Rectal smooth muscle tissue (tissue), 1 donor: Measurements from ENCODE around the gene FMN2.

Source experiments
- H3K27ac ChIP-seq: one replicate; pipeline ENCODE4 v1.7.0; 2013; ENCODE audit warnings: low read depth, low read length, inconsistent platforms
- H3K27me3 ChIP-seq: one replicate; pipeline ENCODE4 v1.7.0; 2013; ENCODE audit warnings: low read length; ENCODE audit not compliant: control insufficient read depth, insufficient read depth
- H3K36me3 ChIP-seq: one replicate; pipeline ENCODE4 v1.7.0; 2013; ENCODE audit warnings: low read length; ENCODE audit not compliant: control insufficient read depth, insufficient read depth
- H3K4me1 ChIP-seq: one replicate; pipeline ENCODE4 v1.7.0; 2013; ENCODE audit warnings: low read length; ENCODE audit not compliant: control insufficient read depth, insufficient read depth
- H3K4me3 ChIP-seq: one replicate; pipeline ENCODE4 v1.7.0; 2013; ENCODE audit warnings: low read length
- H3K9ac ChIP-seq: one replicate; pipeline ENCODE4 v1.7.0; 2013; ENCODE audit warnings: low read length

The FMN2 gene

GRCh38 chr1:240100371-240100934 is 8.8 kb downstream of the FMN2 start:
- H3K4me1 ChIP-seq, result peaks cover 14% of the 10 kb centered on the region
- no peaks in the 10 kb centered on the region for H3K27me3 ChIP-seq
- H3K36me3 ChIP-seq, result no peaks in the 10 kb centered on the region
- H3K27ac ChIP-seq, result peak overlapping the region; percentile 66
- H3K9ac ChIP-seq, result no peak overlapping the region
- no peak overlapping the region for H3K4me3 ChIP-seq

GRCh38 chr1:240101306-240101705 is 9.6 kb downstream of the FMN2 start:
- Histone ChIP-seq H3K27me3 (no peaks in the 10 kb centered on the region), H3K4me1 (peaks cover 14% of the 10 kb centered on the region), H3K36me3 (no peaks in the 10 kb centered on the region), H3K27ac (no peak overlapping the region), H3K4me3 (no peak overlapping the region), H3K9ac (no peak overlapping the region)

- no peaks in the 10 kb centered on the region for H3K27me3 ChIP-seq
- H3K36me3 ChIP-seq, result no peaks in the 10 kb centered on the region
- H3K9ac ChIP-seq, result no peak overlapping the region
- no peak overlapping the region for H3K4me3 ChIP-seq
- H3K27ac ChIP-seq, result no peak overlapping the region
- peaks cover 14% of the 10 kb centered on the region for H3K4me1 ChIP-seq
These were observed 10.1 kb downstream of the FMN2 start for GRCh38 chr1:240101737-240102136.

GRCh38 chr1:240104672-240105071 is 13.0 kb downstream of the FMN2 start:
- Histone ChIP-seq H3K27me3 (no peaks in the 10 kb centered on the region), H3K36me3 (no peaks in the 10 kb centered on the region), H3K27ac (no peak overlapping the region), H3K9ac (no peak overlapping the region), H3K4me3 (no peak overlapping the region), H3K4me1 (peaks cover 11% of the 10 kb centered on the region)

GRCh38 chr1:240107058-240107684 is 15.5 kb downstream of the FMN2 start:
- no peak overlapping the region for H3K27ac ChIP-seq
- no peak overlapping the region for H3K4me3 ChIP-seq
- H3K4me1 ChIP-seq, result no peaks in the 10 kb centered on the region
- H3K9ac ChIP-seq, result no peak overlapping the region
- no peaks in the 10 kb centered on the region for H3K27me3 ChIP-seq
- H3K36me3 ChIP-seq, result no peaks in the 10 kb centered on the region

- Histone ChIP-seq H3K9ac (no peak overlapping the region), H3K27me3 (no peaks in the 10 kb centered on the region), H3K36me3 (no peaks in the 10 kb centered on the region), H3K4me3 (no peak overlapping the region), H3K4me1 (no peaks in the 10 kb centered on the region), H3K27ac (peak overlapping the region; percentile 38)
These were observed 17.4 kb downstream of the FMN2 start for GRCh38 chr1:240109130-240109529.

- Histone ChIP-seq H3K9ac (no peak overlapping the region), H3K36me3 (no peaks in the 10 kb centered on the region), H3K27ac (peak overlapping the region; percentile 38), H3K4me1 (no peaks in the 10 kb centered on the region), H3K4me3 (no peak overlapping the region), H3K27me3 (no peaks in the 10 kb centered on the region)
These were observed 18.4 kb downstream of the FMN2 start for GRCh38 chr1:240109920-240110636.

GRCh38 chr1:240111558-240111957 is 19.9 kb downstream of the FMN2 start:
- Histone ChIP-seq H3K4me1 (no peaks in the 10 kb centered on the region), H3K36me3 (no peaks in the 10 kb centered on the region), H3K27ac (no peak overlapping the region), H3K27me3 (no peaks in the 10 kb centered on the region), H3K4me3 (no peak overlapping the region), H3K9ac (no peak overlapping the region)

GRCh38 chr1:240114222-240114621 is 22.5 kb downstream of the FMN2 start:
- Histone ChIP-seq H3K27ac (no peak overlapping the region), H3K27me3 (no peaks in the 10 kb centered on the region), H3K4me3 (no peak overlapping the region), H3K9ac (no peak overlapping the region), H3K4me1 (peaks cover 4% of the 10 kb centered on the region), H3K36me3 (no peaks in the 10 kb centered on the region)

- H3K4me1 ChIP-seq, result peaks cover 4% of the 10 kb centered on the region
- no peaks in the 10 kb centered on the region for H3K36me3 ChIP-seq
- H3K9ac ChIP-seq, result no peak overlapping the region
- no peak overlapping the region for H3K27ac ChIP-seq
- H3K4me3 ChIP-seq, result no peak overlapping the region
- no peaks in the 10 kb centered on the region for H3K27me3 ChIP-seq
These were observed 24.1 kb downstream of the FMN2 start for GRCh38 chr1:240115831-240116230.

- H3K4me3 ChIP-seq, result no peak overlapping the region
- no peaks in the 10 kb centered on the region for H3K27me3 ChIP-seq
- H3K4me1 ChIP-seq, result peaks cover 4% of the 10 kb centered on the region
- H3K9ac ChIP-seq, result no peak overlapping the region
- no peak overlapping the region for H3K27ac ChIP-seq
- H3K36me3 ChIP-seq, result no peaks in the 10 kb centered on the region
These were observed 25.4 kb downstream of the FMN2 start for GRCh38 chr1:240116831-240117769.

- Histone ChIP-seq H3K4me3 (no peak overlapping the region), H3K4me1 (peaks cover 4% of the 10 kb centered on the region), H3K27me3 (no peaks in the 10 kb centered on the region), H3K9ac (no peak overlapping the region), H3K36me3 (no peaks in the 10 kb centered on the region), H3K27ac (no peak overlapping the region)
These were observed 26.2 kb downstream of the FMN2 start for GRCh38 chr1:240117930-240118329.
